Measurements from ENCODE around the gene TCF4.

TCF4 gene

GRCh38 chr18:55544014-55544413, 44.0 kb downstream of the TCF4 start:
- TF ChIP-seq CTCF (conservative IDR thresholded peaks at IDR 0.05), result no peak

GRCh38 chr18:55543130-55543704, 44.8 kb downstream of the TCF4 start:
- no peak overlapping the region for H3K27ac ChIP-seq
- no peak for TF ChIP-seq CTCF (conservative IDR thresholded peaks at IDR 0.05)

More at GRCh38 chr18:55544014-55544413, 44.0 kb downstream of the TCF4 start:
- no peak overlapping the region for H3K27ac ChIP-seq

GRCh38 chr18:55541571-55541970, 46.4 kb downstream of the TCF4 start:
- TF ChIP-seq CTCF (conservative IDR thresholded peaks at IDR 0.05), result no peak
- H3K27ac ChIP-seq, result no peak overlapping the region

GRCh38 chr18:55539240-55539639, 48.8 kb downstream of the TCF4 start:
- no peak for TF ChIP-seq CTCF (conservative IDR thresholded peaks at IDR 0.05)

GRCh38 chr18:55534996-55535395, 53.0 kb downstream of the TCF4 start:
- no peak for TF ChIP-seq CTCF (conservative IDR thresholded peaks at IDR 0.05)
- H3K27ac ChIP-seq, result no peak overlapping the region

More at GRCh38 chr18:55539240-55539639, 48.8 kb downstream of the TCF4 start:
- no peak overlapping the region for H3K27ac ChIP-seq

- TF ChIP-seq CTCF (conservative IDR thresholded peaks at IDR 0.05), result no peak
- no peak overlapping the region for H3K27ac ChIP-seq
These were observed 53.4 kb downstream of the TCF4 start for GRCh38 chr18:55534547-55534946.

GRCh38 chr18:55530166-55530565, 57.8 kb downstream of the TCF4 start:
- TF ChIP-seq CTCF (conservative IDR thresholded peaks at IDR 0.05), result no peak
- H3K27ac ChIP-seq, result no peak overlapping the region
